ENCODE results near the gene MPRIP. TPM values are rescaled to one million over a fixed set of nuclear protein-coding genes. Genes with fewer than 3 reads are reported as not detected.

The MPRIP gene
- total RNA-seq, 2 donors from 2014 or later = 204 to 207 TPM

- peaks cover 46% of the 10 kb centered on the region for H3K4me1 Mint-ChIP-seq
- no peaks in the 10 kb centered on the region for H3K27me3 Mint-ChIP-seq
- H3K9me3 Mint-ChIP-seq = no peaks in the 10 kb centered on the region
- H3K4me3 Mint-ChIP-seq = no peak overlapping the region
- no peak for ATAC-seq (replicated peaks)
- peaks cover 75% of the 10 kb centered on the region for H3K36me3 Mint-ChIP-seq (ENCODE audit: low read depth)
- no peak overlapping the region for H3K27ac Mint-ChIP-seq
Measured at GRCh38 chr17:17073581-17074403, 31.5 kb downstream of the MPRIP start.

- Mint-ChIP-seq H3K4me1 (peaks cover 36% of the 10 kb centered on the region), H3K36me3 (ENCODE audit: low read depth) (peaks cover 73% of the 10 kb centered on the region), H3K4me3 (peak overlapping the region; percentile 46), H3K9me3 (no peaks in the 10 kb centered on the region), H3K27me3 (no peaks in the 10 kb centered on the region), H3K27ac (peak overlapping the region; percentile 77)
- peak; percentile 87 for ATAC-seq (replicated peaks)
Measured at GRCh38 chr17:17075125-17075781, 33.0 kb downstream of the MPRIP start.

- H3K4me1 Mint-ChIP-seq = peaks cover 36% of the 10 kb centered on the region
- peaks cover 67% of the 10 kb centered on the region for H3K36me3 Mint-ChIP-seq (ENCODE audit: low read depth)
- no peaks in the 10 kb centered on the region for H3K27me3 Mint-ChIP-seq
- no peak overlapping the region for H3K4me3 Mint-ChIP-seq
- ATAC-seq (replicated peaks) = no peak
- H3K27ac Mint-ChIP-seq = peak overlapping the region; percentile 77
- H3K9me3 Mint-ChIP-seq = no peaks in the 10 kb centered on the region
Measured at GRCh38 chr17:17076066-17076465, 33.8 kb downstream of the MPRIP start.

- no peaks in the 10 kb centered on the region for H3K9me3 Mint-ChIP-seq
- no peak overlapping the region for H3K27ac Mint-ChIP-seq
- peaks cover 25% of the 10 kb centered on the region for H3K4me1 Mint-ChIP-seq
- ATAC-seq (replicated peaks) = no peak
- no peaks in the 10 kb centered on the region for H3K27me3 Mint-ChIP-seq
- H3K4me3 Mint-ChIP-seq = no peak overlapping the region
- peaks cover 65% of the 10 kb centered on the region for H3K36me3 Mint-ChIP-seq (ENCODE audit: low read depth)
Measured at GRCh38 chr17:17077101-17077500, 34.8 kb downstream of the MPRIP start.

GRCh38 chr17:17077861-17078732 is 35.8 kb downstream of the MPRIP start:
- peak overlapping the region; percentile 59 for H3K27ac Mint-ChIP-seq
- H3K4me1 Mint-ChIP-seq = peaks cover 21% of the 10 kb centered on the region
- H3K9me3 Mint-ChIP-seq = no peaks in the 10 kb centered on the region

GRCh38 chr17:17078832-17079231 is 36.6 kb downstream of the MPRIP start:
- H3K4me3 Mint-ChIP-seq = no peak overlapping the region
- no peak for ATAC-seq (replicated peaks)
- H3K27ac Mint-ChIP-seq = peak overlapping the region; percentile 59

More at GRCh38 chr17:17077861-17078732, 35.8 kb downstream of the MPRIP start:
- ATAC-seq (replicated peaks) = no peak
- Mint-ChIP-seq H3K36me3 (ENCODE audit: low read depth) (peaks cover 69% of the 10 kb centered on the region), H3K4me3 (no peak overlapping the region), H3K27me3 (no peaks in the 10 kb centered on the region)

GRCh38 chr17:17079336-17079735 is 37.1 kb downstream of the MPRIP start:
- Mint-ChIP-seq H3K4me3 (no peak overlapping the region), H3K27ac (peak overlapping the region; percentile 59), H3K27me3 (no peaks in the 10 kb centered on the region), H3K4me1 (peaks cover 20% of the 10 kb centered on the region), H3K9me3 (no peaks in the 10 kb centered on the region), H3K36me3 (ENCODE audit: low read depth) (peaks cover 76% of the 10 kb centered on the region)
- no peak for ATAC-seq (replicated peaks)

More at GRCh38 chr17:17078832-17079231, 36.6 kb downstream of the MPRIP start:
- H3K36me3 Mint-ChIP-seq (ENCODE audit: low read depth) = peaks cover 73% of the 10 kb centered on the region
- peaks cover 21% of the 10 kb centered on the region for H3K4me1 Mint-ChIP-seq
- H3K27me3 Mint-ChIP-seq = no peaks in the 10 kb centered on the region
- no peaks in the 10 kb centered on the region for H3K9me3 Mint-ChIP-seq

GRCh38 chr17:17079761-17080160 is 37.5 kb downstream of the MPRIP start:
- Mint-ChIP-seq H3K27me3 (no peaks in the 10 kb centered on the region), H3K9me3 (no peaks in the 10 kb centered on the region), H3K4me3 (no peak overlapping the region), H3K36me3 (ENCODE audit: low read depth) (peaks cover 76% of the 10 kb centered on the region), H3K27ac (peak overlapping the region; percentile 59), H3K4me1 (peaks cover 16% of the 10 kb centered on the region)
- no peak for ATAC-seq (replicated peaks)

GRCh38 chr17:17080181-17080631 is 37.9 kb downstream of the MPRIP start:
- Mint-ChIP-seq H3K4me3 (no peak overlapping the region), H3K27ac (peak overlapping the region; percentile 59), H3K4me1 (peaks cover 11% of the 10 kb centered on the region), H3K27me3 (no peaks in the 10 kb centered on the region), H3K9me3 (no peaks in the 10 kb centered on the region), H3K36me3 (ENCODE audit: low read depth) (peaks cover 73% of the 10 kb centered on the region)
- no peak for ATAC-seq (replicated peaks)

- no peaks in the 10 kb centered on the region for H3K27me3 Mint-ChIP-seq
- no peaks in the 10 kb centered on the region for H3K9me3 Mint-ChIP-seq
- peaks cover 5% of the 10 kb centered on the region for H3K4me1 Mint-ChIP-seq
- ATAC-seq (replicated peaks) = no peak
- no peak overlapping the region for H3K27ac Mint-ChIP-seq
- H3K4me3 Mint-ChIP-seq = no peak overlapping the region
- peaks cover 67% of the 10 kb centered on the region for H3K36me3 Mint-ChIP-seq (ENCODE audit: low read depth)
Measured at GRCh38 chr17:17080781-17081180, 38.5 kb downstream of the MPRIP start.

- no peak for ATAC-seq (replicated peaks)
- Mint-ChIP-seq H3K36me3 (ENCODE audit: low read depth) (peaks cover 64% of the 10 kb centered on the region), H3K4me3 (no peak overlapping the region), H3K9me3 (no peaks in the 10 kb centered on the region), H3K4me1 (peaks cover 6% of the 10 kb centered on the region), H3K27ac (no peak overlapping the region), H3K27me3 (no peaks in the 10 kb centered on the region)
Measured at GRCh38 chr17:17081304-17081940, 39.2 kb downstream of the MPRIP start.

GRCh38 chr17:17082878-17083277 is 40.6 kb downstream of the MPRIP start:
- Mint-ChIP-seq H3K36me3 (ENCODE audit: low read depth) (peaks cover 61% of the 10 kb centered on the region), H3K9me3 (no peaks in the 10 kb centered on the region), H3K4me3 (no peak overlapping the region), H3K4me1 (peaks cover 16% of the 10 kb centered on the region), H3K27ac (peak overlapping the region; percentile 22), H3K27me3 (no peaks in the 10 kb centered on the region)
- no peak for ATAC-seq (replicated peaks)

GRCh38 chr17:17084317-17084835 is 42.1 kb downstream of the MPRIP start:
- H3K27ac Mint-ChIP-seq = peak overlapping the region; percentile 56
- no peaks in the 10 kb centered on the region for H3K9me3 Mint-ChIP-seq

More at GRCh38 chr17:17084317-17084835, 42.1 kb downstream of the MPRIP start:
- Mint-ChIP-seq H3K36me3 (ENCODE audit: low read depth) (peaks cover 61% of the 10 kb centered on the region), H3K4me1 (peaks cover 31% of the 10 kb centered on the region), H3K4me3 (no peak overlapping the region), H3K27me3 (no peaks in the 10 kb centered on the region)
- ATAC-seq (replicated peaks) = no peak

Measured in activated T-helper 17 cell treated with anti-CD3 and anti-CD28 coated beads, Interleukin-2, amount 50 U/mL, for 72 hours (primary cell).